H1 (cell line): ENCODE results near the gene MYH10. TPM values are rescaled to one million over a fixed set of nuclear protein-coding genes. Genes with fewer than 3 reads are reported as not detected.

Experiments
- CTCF ChIA-PET: fragments of 300-600 bp; sonication (Branson Sonifier 250); formaldehyde crosslinking; loops from one replicate; lab custom pipeline; 2021; ENCODE audit not compliant: partially characterized antibody; lab: Charles Lee
- POLR2A ChIA-PET: fragments of 300-600 bp; sonication (Branson Sonifier 250); formaldehyde crosslinking; loops from one replicate; lab custom pipeline; 2021; ENCODE audit warnings: inconsistent platforms; ENCODE audit not compliant: partially characterized antibody; lab: Charles Lee
- DNase-seq, 2 experiments: peaks; one replicate each; pipeline versions ENCODE4 v3.0.0 to v3.0.0-alpha.2; 2010 to 2022; ENCODE audit warnings: low spot score in 2 of 2, low read depth in 1 of 2, mixed read lengths in 1 of 2
- FAIRE-seq: peaks from 2 replicates; lab custom pipeline; 2011; peaks lifted over from hg19 to GRCh38; lab: Jason Lieb, UNC
- H2AFZ ChIP-seq: 2 replicates; pipeline ENCODE4 v1.8.1; 2012; ENCODE audit warnings: low read length, inconsistent platforms
- H2AK5ac ChIP-seq: 2 replicates; pipeline ENCODE4 v1.6.1; 2013; ENCODE audit warnings: low read depth, low read length
- H2BK120ac ChIP-seq: replicated peaks from 2 replicates; pipeline ENCODE3; 2013; ENCODE audit warnings: low read depth, low read length, inconsistent platforms
- H2BK12ac ChIP-seq: 2 replicates; pipeline ENCODE4 v1.6.1; 2013; ENCODE audit warnings: low read depth, low read length
- H2BK15ac ChIP-seq: 2 replicates; pipeline ENCODE4 v1.6.1; 2013; ENCODE audit warnings: low read length
- H2BK20ac ChIP-seq: 2 replicates; pipeline ENCODE4 v1.6.1; 2013; ENCODE audit warnings: low read length
- H2BK5ac ChIP-seq: 2 replicates; pipeline ENCODE4 v1.6.1; 2013; ENCODE audit warnings: low read depth, low read length
- H3K14ac ChIP-seq: 2 replicates; pipeline ENCODE4 v1.6.1; 2013; ENCODE audit warnings: inconsistent platforms; ENCODE audit not compliant: insufficient read length
- H3K18ac ChIP-seq: 2 replicates; pipeline ENCODE4 v1.6.1; 2013; ENCODE audit warnings: low read length; ENCODE audit errors: extremely low read depth
- H3K23ac ChIP-seq: 2 replicates; pipeline ENCODE4 v1.6.1; 2013; ENCODE audit warnings: inconsistent platforms; ENCODE audit not compliant: insufficient read length
- H3K23me2 ChIP-seq: 2 replicates; pipeline ENCODE4 v1.6.1; 2013; ENCODE audit warnings: low read depth, low read length
- H3K27ac ChIP-seq: 2 replicates; pipeline ENCODE4 v1.6.1; 2011; ENCODE audit warnings: low read depth, low read length, inconsistent platforms
- H3K27me3 ChIP-seq, 4 experiments: replicated peaks in 1 of 4; 1 replicate in 1 of 4; 2 replicates in 3 of 4; pipeline versions ENCODE4 v1.6.1 to v1.8.1; 2011 to 2013; ENCODE audit warnings: low read length in 3 of 4, mild to moderate bottlenecking in 3 of 4, inconsistent platforms in 2 of 4, mixed read lengths in 2 of 4, moderate library complexity in 1 of 4; ENCODE audit not compliant: control insufficient read depth in 3 of 4, insufficient read depth in 3 of 4; ENCODE audit errors: extremely low read depth in 1 of 4
- H3K36me3 ChIP-seq, 4 experiments: 2 replicates each; pipeline versions ENCODE4 v1.6.1 to v1.8.1; 2011 to 2013; ENCODE audit warnings: mild to moderate bottlenecking in 4 of 4, low read length in 3 of 4, moderate library complexity in 2 of 4, control low read depth in 1 of 4, inconsistent platforms in 1 of 4; ENCODE audit not compliant: insufficient read depth in 4 of 4, control insufficient read depth in 2 of 4
- H3K4ac ChIP-seq: replicated peaks from 2 replicates; pipeline ENCODE3; 2013; ENCODE audit warnings: low read length, low read depth, mixed read lengths, inconsistent platforms; ENCODE audit not compliant: insufficient read length
- H3K4me1 ChIP-seq, 4 experiments: replicated peaks in 1 of 4; 1 replicate in 1 of 4; 2 replicates in 3 of 4; pipeline versions ENCODE4 v1.6.1 to v1.8.1; 2011 to 2013; ENCODE audit warnings: low read length in 3 of 4, inconsistent platforms in 2 of 4, mixed read lengths in 1 of 4; ENCODE audit not compliant: insufficient read depth in 4 of 4, control insufficient read depth in 3 of 4
- H3K4me2 ChIP-seq, 2 experiments: 2 replicates each; pipeline versions ENCODE4 v1.6.1 to v1.8.1; 2011 to 2013; ENCODE audit warnings: low read depth in 2 of 2, low read length in 2 of 2, control low read depth in 1 of 2, inconsistent platforms in 1 of 2, mild to moderate bottlenecking in 1 of 2; ENCODE audit not compliant: insufficient read depth in 1 of 2
- H3K4me3 ChIP-seq, 4 experiments: fragments of 200-600, 300-600 bp in 1 of 4; sonication (generic), shearing (Covaris generic), sonication (Bioruptor Twin) in 1 of 4; 2 replicates each; pipeline versions ENCODE4 v1.5.1 to v1.8.1; 2011 to 2016; ENCODE audit warnings: low read length in 4 of 4, low read depth in 3 of 4, control low read depth in 2 of 4, inconsistent platforms in 2 of 4, mild to moderate bottlenecking in 2 of 4, mixed read lengths in 1 of 4, moderate library complexity in 1 of 4; ENCODE audit not compliant: insufficient read depth in 2 of 4; ENCODE audit errors: extremely low read depth in 1 of 4
- H3K56ac ChIP-seq: replicated peaks from 2 replicates; pipeline ENCODE3; 2013; ENCODE audit warnings: low read depth, mild to moderate bottlenecking, mixed read lengths, low read length, inconsistent platforms; ENCODE audit not compliant: insufficient read length
- H3K79me1 ChIP-seq: 2 replicates; pipeline ENCODE4 v1.6.1; 2013; ENCODE audit warnings: low read depth, low read length, control low read depth
- H3K79me2 ChIP-seq, 2 experiments: 2 replicates each; pipeline versions ENCODE4 v1.6.1 to v1.8.1; 2012 to 2013; ENCODE audit warnings: low read length in 2 of 2, mild to moderate bottlenecking in 2 of 2, inconsistent platforms in 1 of 2; ENCODE audit not compliant: insufficient read depth in 2 of 2, control insufficient read depth in 1 of 2
- H3K9ac ChIP-seq, 4 experiments: replicated peaks in 1 of 4; 1 replicate in 1 of 4; 2 replicates in 3 of 4; pipeline versions ENCODE4 v1.6.1 to v1.8.1; 2011 to 2013; ENCODE audit warnings: low read depth in 3 of 4, low read length in 3 of 4, control low read depth in 2 of 4, mild to moderate bottlenecking in 2 of 4, moderate library complexity in 2 of 4, inconsistent platforms in 1 of 4; ENCODE audit errors: extremely low read depth in 1 of 4
- H3K9me3 ChIP-seq, 2 experiments: 2 replicates each; pipeline versions ENCODE4 v1.6.1 to v1.8.1; 2012 to 2013; ENCODE audit warnings: mild to moderate bottlenecking in 2 of 2, moderate library complexity in 2 of 2, control low read depth in 1 of 2, inconsistent platforms in 1 of 2, low read depth in 1 of 2, low read length in 1 of 2, mixed read lengths in 1 of 2; ENCODE audit not compliant: insufficient read depth in 2 of 2
- H4K20me1 ChIP-seq, 2 experiments: replicated peaks in 1 of 2; 2 replicates each; pipeline versions ENCODE3 to v1.8.1; 2011 to 2013; ENCODE audit warnings: inconsistent platforms in 2 of 2, low read length in 2 of 2, mild to moderate bottlenecking in 1 of 2; ENCODE audit not compliant: insufficient read depth in 2 of 2, control insufficient read depth in 1 of 2
- H4K5ac ChIP-seq: 2 replicates; pipeline ENCODE4 v1.6.1; 2013; ENCODE audit warnings: low read length, low read depth, mixed read lengths, inconsistent platforms; ENCODE audit not compliant: insufficient read length
- H4K8ac ChIP-seq: 2 replicates; pipeline ENCODE4 v1.8.0; 2013; ENCODE audit warnings: mild to moderate bottlenecking, moderate library complexity, low read length, inconsistent platforms; ENCODE audit not compliant: insufficient read depth; ENCODE audit errors: extremely low read depth
- H4K91ac ChIP-seq: replicated peaks from 2 replicates; pipeline ENCODE3; 2013; ENCODE audit warnings: low read length, mixed read lengths, inconsistent platforms; ENCODE audit not compliant: insufficient read length
- CEBPB ChIP-seq: IDR thresholded peaks from 2 replicates; pipeline ENCODE4 v1.6.1; 2012; ENCODE audit warnings: low read depth, low read length
- RBBP5 ChIP-seq: IDR thresholded peaks from 2 replicates; pipeline ENCODE4 v1.7.1; 2012; ENCODE audit warnings: low read depth, mild to moderate bottlenecking, inconsistent platforms, low read length, moderate library complexity, borderline replicate concordance
- SP2 ChIP-seq: IDR thresholded peaks from 2 replicates; pipeline ENCODE4 v1.6.1; 2012; ENCODE audit warnings: mild to moderate bottlenecking, low read length, inconsistent platforms
- WGBS, 2 experiments: shearing (Covaris generic) in 1 of 2; methylation state at CpG; one replicate each; pipeline versions ENCODE4 v1.1.6 to v1.1.7; 2013 to 2015; ENCODE audit warnings: low lambda C conversion rate in 2 of 2, mixed read lengths in 2 of 2, inconsistent platforms in 1 of 2, low coverage in 1 of 2, missing lambda C conversion rate in 1 of 2; ENCODE audit not compliant: insufficient replicate concordance in 2 of 2, insufficient coverage in 1 of 2, insufficient read length in 1 of 2; ENCODE audit errors: extremely low coverage in 1 of 2, missing lambda C conversion rate in 1 of 2; 5-methylcytosine and 5-hydroxymethylcytosine counted together
- polyA plus RNA-seq, 7 experiments: library from polyadenylated mRNA; depleted of rRNA in 3 of 7; stranded (reverse) in 5 of 7; unstranded in 2 of 7; fragments of >200 nt in 5 of 7; fragments of 200-250 nt in 2 of 7; gene quantifications; 1 replicate in 5 of 7; 2 replicates in 1 of 7; 4 replicates in 1 of 7; pipeline versions ENCODE4 v1.2.1 to v1.2.3, GENCODE V29; 2011 to 2013; ENCODE audit warnings: missing spikeins in 2 of 7, mixed read lengths in 2 of 7
- total RNA-seq: library from RNA; stranded (reverse); fragmentation: NEBNext Ultra II Directional; extraction: Animal tissue kit (Norgen Biotek cat#: 25700); gene quantifications from 2 replicates; pipeline ENCODE4 v1.2.1, GENCODE V29; 2021

MYH10 gene
- total and polyA plus RNA-seq, 2 of the 8 experiments (the other 6 are each of a cell fraction or from before 2014, with no cell fraction given): 64.1 to 289 TPM

DNA sequence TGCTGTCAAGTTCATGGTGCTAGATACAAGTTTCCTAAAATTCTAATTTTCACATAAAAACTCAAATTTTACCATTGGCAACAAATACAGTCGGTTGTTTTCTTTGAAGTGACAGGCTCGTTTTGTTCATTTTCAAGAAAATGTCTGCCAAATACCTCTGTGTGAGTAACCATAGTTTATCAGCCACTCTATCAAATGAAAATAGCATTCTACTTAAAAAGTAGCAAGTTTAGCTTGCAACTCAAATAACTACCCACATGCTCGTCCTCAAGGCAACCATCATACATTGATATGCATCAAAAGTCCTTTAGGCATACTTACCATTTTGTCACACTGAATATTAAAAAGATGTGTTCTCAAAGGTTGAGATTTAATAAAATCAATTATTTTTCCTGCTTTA is 11.7 kb downstream of the MYH10 start:
- H3K4me1 ChIP-seq: peaks cover 0 to 2% (median 0%) of the 10 kb centered on the region in 4 experiments; a peak in 2 of 7 replicates
- H3K27me3 ChIP-seq: no peaks in the 10 kb centered on the region
- no peak overlapping the region for H3K4ac ChIP-seq
- no peak overlapping the region for H2BK120ac ChIP-seq
- DNase-seq: no peak
- no peak overlapping the region for H2BK12ac ChIP-seq
- FAIRE-seq: no peak
- no peak overlapping the region for H3K18ac ChIP-seq
- no peak overlapping the region for H2BK20ac ChIP-seq
- H3K27ac ChIP-seq: no peak overlapping the region
- no peaks in the 10 kb centered on the region for H3K23me2 ChIP-seq
- no peaks in the 10 kb centered on the region for H3K9me3 ChIP-seq
- ChIA-PET POLR2A (no interaction called here), CTCF (no interaction called here)
- H3K9ac ChIP-seq: no peak overlapping the region
- no peak overlapping the region for H4K91ac ChIP-seq
- H4K20me1 ChIP-seq: peaks cover 21 to 24% of the 10 kb centered on the region in 2 experiments
- H2BK5ac ChIP-seq: no peak overlapping the region
- no peak overlapping the region for H3K23ac ChIP-seq
- H3K4me2 ChIP-seq: no peak overlapping the region
- H3K56ac ChIP-seq: no peak overlapping the region
- H3K79me2 ChIP-seq: peaks cover 40 to 100% of the 10 kb centered on the region in 2 experiments
- WGBS, 2 experiments: 89% methylated on average over 3 of the region's 3 CpGs; no CpG with 5 or more reads in 1 of the 2 experiments
- H3K4me3 ChIP-seq: no peak overlapping the region
- H2BK15ac ChIP-seq: no peak overlapping the region
- peaks cover 3% of the 10 kb centered on the region; the same call in 1 of the 2 replicates for H3K79me1 ChIP-seq
- no peak overlapping the region for H3K14ac ChIP-seq
- no peak overlapping the region for H2AK5ac ChIP-seq
- H4K5ac ChIP-seq: no peak overlapping the region
- no peak overlapping the region for H2AFZ ChIP-seq
- H4K8ac ChIP-seq: no peak overlapping the region
- peaks cover 4 to 54% (median 19%) of the 10 kb centered on the region in 4 experiments; a peak in 6 of 8 replicates for H3K36me3 ChIP-seq
- TF ChIP-seq SP2 (no peak), RBBP5 (no peak), CEBPB (no peak)
